COLO668 (cell line): ENCODE data around the gene FASN.

Source experiments
- DNase-seq: peaks from one replicate; lab custom pipeline; 2025; ENCODE audit not compliant: unreplicated experiment; lab: John Stamatoyannopoulos, UW

FASN gene

GRCh38 chr17:82078433-82078832 lies 19.6 kb downstream of the FASN start:
- DNase-seq: no peak

DNA sequence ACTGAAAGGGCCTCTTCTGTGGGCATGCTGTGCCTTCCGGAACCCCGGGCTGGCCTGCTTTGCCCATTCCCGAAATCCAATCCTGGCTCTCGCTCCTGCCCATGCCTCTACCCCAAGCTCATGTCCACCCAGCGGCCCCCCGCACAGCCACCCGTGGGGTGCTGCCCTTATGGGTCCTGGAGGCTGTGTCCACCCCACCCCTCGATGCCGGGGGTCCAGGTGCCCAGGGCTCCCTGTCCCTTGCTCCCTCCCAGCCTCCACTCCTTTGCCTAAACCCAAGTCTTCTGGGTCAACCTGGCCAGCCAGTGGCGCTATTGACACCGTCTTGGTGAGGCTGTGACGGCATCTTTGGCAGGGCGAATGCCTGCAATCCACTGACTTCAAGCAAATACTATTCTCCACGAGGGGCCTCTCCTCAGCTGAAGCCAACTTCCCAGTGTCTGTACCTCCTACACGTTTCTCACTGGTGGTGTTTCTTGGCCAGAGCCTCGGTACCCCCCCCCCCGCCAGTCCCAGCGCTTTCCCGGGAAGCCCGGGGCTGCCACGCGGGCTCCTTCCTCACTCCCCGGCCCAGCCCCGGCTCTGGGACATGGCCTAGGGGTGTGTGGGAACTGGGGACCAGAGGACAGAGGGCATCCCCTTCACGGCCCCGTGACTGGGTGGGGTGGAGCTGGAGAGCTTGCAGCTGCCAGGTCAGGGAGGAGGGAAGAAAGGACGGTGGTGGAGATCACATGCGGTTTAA lies 20.2 kb downstream of the FASN start:
- no peak for DNase-seq

DNA sequence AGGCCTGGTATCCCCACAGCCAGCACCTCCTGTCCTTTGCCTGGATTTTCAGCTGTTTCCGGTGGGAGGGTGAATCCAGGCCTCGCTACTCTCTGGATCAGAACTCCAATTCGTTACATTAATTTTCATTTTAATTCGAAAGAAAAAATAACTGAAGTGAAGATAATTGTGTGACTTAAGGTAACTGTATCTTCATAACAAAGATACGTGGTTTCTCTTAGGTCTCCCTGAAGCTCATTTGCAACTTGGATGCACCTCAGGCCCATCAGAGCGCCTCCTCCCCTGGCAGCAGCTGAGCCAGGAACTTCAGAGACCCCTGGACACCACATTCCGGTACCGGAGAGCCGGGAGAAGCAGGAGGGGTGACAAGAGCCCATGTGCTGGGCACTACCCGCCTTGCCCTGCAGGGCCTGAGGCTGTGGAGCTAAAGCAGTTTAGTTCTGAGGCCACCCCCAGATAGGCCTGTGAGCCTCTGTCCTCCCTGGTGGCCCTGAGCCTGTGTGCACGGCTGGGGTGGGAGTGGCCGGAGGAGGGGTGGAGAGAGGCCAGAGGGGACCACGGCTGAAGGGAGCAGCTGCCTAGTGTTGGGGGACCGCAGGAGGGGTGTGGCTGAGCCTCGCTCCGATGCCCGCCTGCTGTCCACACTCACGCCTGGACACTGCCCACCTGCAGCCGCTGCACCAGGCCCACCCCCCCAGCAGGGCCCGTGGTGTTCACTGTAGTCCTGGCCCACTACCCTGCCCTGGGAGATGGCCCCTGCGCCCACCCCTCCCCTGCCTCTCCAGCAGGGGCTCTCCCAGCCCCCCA lies 21.0 kb downstream of the FASN start:
- no peak for DNase-seq

- no peak for DNase-seq
These were observed 21.8 kb downstream of the FASN start for GRCh38 chr17:82076018-82076784.

DNA sequence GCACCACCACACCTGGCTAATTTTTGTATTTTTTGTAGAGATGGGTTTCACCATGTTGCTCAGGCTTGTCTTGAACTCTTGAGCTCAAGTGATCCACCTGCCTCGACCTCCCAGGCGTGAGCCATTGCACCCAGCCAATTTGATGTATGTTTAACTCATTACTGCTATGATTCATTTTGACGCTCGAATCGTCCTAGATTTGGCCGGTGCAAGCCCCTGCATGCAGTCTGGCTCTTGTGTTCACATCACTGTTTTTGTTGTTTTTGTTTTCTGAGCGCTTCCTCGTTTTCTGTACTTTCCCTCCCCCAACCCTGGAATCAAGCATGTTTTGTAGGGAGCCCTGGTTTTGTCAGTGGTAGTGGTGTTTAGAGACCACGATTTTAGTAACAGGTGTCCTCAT lies 24.6 kb downstream of the FASN start:
- DNase-seq: no peak

- no peak for DNase-seq
These were observed 25.2 kb downstream of the FASN start for GRCh38 chr17:82072827-82073226.

- no peak for DNase-seq
These were observed 27.4 kb downstream of the FASN start for GRCh38 chr17:82070611-82071010.

DNA sequence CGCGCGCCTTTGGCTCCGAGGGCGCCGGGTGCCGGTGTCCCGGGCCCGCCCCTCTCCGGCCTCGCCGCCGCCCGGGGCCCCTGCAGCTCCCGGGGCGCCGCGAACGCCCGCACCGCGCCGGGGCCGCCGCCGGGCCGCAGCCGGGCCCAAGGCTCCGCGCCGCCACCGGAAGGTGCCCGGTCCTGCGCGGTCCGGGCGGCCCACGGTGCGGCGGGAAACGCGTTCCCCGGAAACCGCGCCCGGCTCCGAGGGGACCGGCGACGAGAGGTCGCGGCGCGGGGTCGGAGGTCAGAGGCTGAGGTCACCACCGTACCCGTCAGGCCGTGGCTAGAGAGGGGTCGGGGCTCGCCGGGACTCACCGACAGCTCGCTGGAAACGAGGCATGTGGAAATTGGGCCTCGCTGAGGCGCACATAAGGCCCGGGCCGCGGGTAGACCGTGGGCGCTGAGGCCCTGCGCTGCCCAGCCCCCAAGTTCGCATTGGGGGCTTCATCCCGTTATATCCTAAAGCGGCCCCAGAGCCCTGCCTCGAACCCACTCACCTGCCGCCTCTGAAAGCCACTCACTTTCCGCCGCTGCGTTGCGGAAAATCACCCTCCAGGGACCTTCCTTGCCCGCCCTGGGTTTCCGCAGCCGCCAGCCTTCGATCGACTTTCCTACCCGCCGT lies 32.3 kb downstream of the FASN start, which contains the start of gene DUS1L:
Gene DUS1L, minus strand, starts transcription at position 167 of the 666 bp plus-strand sequence. CDS start 745 bp downstream, outside the sequence.
- DNase-seq: peak; percentile 67

GRCh38 chr17:82065193-82065637 lies 32.8 kb downstream of the FASN start:
- DNase-seq: peak; percentile 52

GRCh38 chr17:82064433-82065192 lies 33.4 kb downstream of the FASN start:
- peak; percentile 68 for DNase-seq

GRCh38 chr17:82063424-82064415 lies 34.3 kb downstream of the FASN start:
- DNase-seq: no peak

GRCh38 chr17:82062984-82063368 lies 35.1 kb downstream of the FASN start:
- no peak for DNase-seq

- no peak for DNase-seq
These were observed 35.7 kb downstream of the FASN start for GRCh38 chr17:82062076-82062983.

- DNase-seq: no peak
These were observed 36.8 kb downstream of the FASN start for GRCh38 chr17:82061047-82061925.

- DNase-seq: no peak
These were observed 37.4 kb downstream of the FASN start for GRCh38 chr17:82060614-82061013.

DNA sequence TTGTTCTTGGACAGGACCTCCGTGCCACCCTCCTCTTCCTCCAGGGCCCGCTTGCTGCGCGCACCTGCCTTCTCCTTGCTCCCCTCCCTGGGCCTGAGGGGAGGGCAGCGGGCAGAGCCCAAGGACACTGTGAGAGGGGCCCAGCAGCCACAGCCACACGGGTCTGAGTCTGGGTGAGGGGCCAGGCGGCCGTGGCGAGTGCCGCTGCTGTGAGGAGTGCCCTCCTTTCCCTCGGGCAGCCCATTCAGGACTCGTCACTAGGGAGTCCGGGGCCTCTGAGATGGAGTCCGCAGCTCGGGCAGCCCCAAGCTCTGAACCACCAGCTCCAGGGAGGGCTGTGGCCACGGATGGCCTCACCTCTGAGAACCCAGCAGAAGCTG lies 38.0 kb downstream of the FASN start:
- no peak for DNase-seq
